DND-41 (cell line): Measurements from ENCODE around the gene GNAT2.

Experiments
- ATAC-seq: fragments of 200-7000 bp; cut with Tn5 transposase; 3 replicates; pipeline ENCODE4 v1.9.1; 2021; ENCODE audit warnings: low read depth; ENCODE audit not compliant: insufficient read depth
- DNase-seq: peaks from one replicate; pipeline ENCODE4 v3.0.0-alpha.2; 2020
- H2AFZ ChIP-seq: 2 replicates; pipeline ENCODE4 v1.6.0; 2012; ENCODE audit warnings: low read depth, low read length
- H3K27ac ChIP-seq: 2 replicates; pipeline ENCODE4 v1.5.1; 2012; ENCODE audit warnings: low read length, inconsistent platforms
- H3K27me3 ChIP-seq: fragments of 200-600 bp; sonication (generic); 2 replicates; pipeline ENCODE4 v1.6.0; 2012; ENCODE audit warnings: low read length, mild to moderate bottlenecking, inconsistent platforms; ENCODE audit not compliant: insufficient read depth, poor library complexity
- H3K36me3 ChIP-seq: 2 replicates; pipeline ENCODE4 v1.5.1; 2012; ENCODE audit warnings: low read length, inconsistent platforms; ENCODE audit not compliant: insufficient read depth
- H3K4me1 ChIP-seq: 2 replicates; pipeline ENCODE4 v1.5.1; 2012; ENCODE audit warnings: mild to moderate bottlenecking, low read length; ENCODE audit not compliant: insufficient read depth
- H3K4me2 ChIP-seq: 2 replicates; pipeline ENCODE4 v1.6.0; 2012; ENCODE audit warnings: mild to moderate bottlenecking, moderate library complexity, low read length, inconsistent platforms; ENCODE audit not compliant: insufficient read depth
- H3K4me3 ChIP-seq, 2 experiments: fragments of 200-600 bp in 1 of 2; shearing (Covaris generic) in 1 of 2; 2 replicates each; pipeline ENCODE4 v1.5.1; 2012 to 2016; ENCODE audit warnings: inconsistent platforms in 2 of 2, low read length in 2 of 2, mild to moderate bottlenecking in 2 of 2, low read depth in 1 of 2, moderate library complexity in 1 of 2
- H3K79me2 ChIP-seq: 2 replicates; pipeline ENCODE4 v1.6.0; 2012; ENCODE audit warnings: low read length, inconsistent platforms; ENCODE audit not compliant: insufficient read depth
- H3K9ac ChIP-seq: 2 replicates; pipeline ENCODE4 v1.6.0; 2012; ENCODE audit warnings: low read depth, mild to moderate bottlenecking, inconsistent platforms, low read length, moderate library complexity
- H3K9me3 ChIP-seq: 2 replicates; pipeline ENCODE4 v1.5.1; 2012; ENCODE audit warnings: low read length, moderate library complexity, mild to moderate bottlenecking, inconsistent platforms; ENCODE audit not compliant: insufficient read depth, severe bottlenecking
- H4K20me1 ChIP-seq: 2 replicates; pipeline ENCODE4 v1.6.0; 2012; ENCODE audit warnings: low read length; ENCODE audit not compliant: insufficient read depth
- EZH2 ChIP-seq: IDR thresholded peaks from 3 replicates; pipeline ENCODE4 v1.6.1; 2012; ENCODE audit warnings: borderline replicate concordance, low read depth, mild to moderate bottlenecking, moderate library complexity, low read length, inconsistent platforms; ENCODE audit not compliant: severe bottlenecking
- TF ChIP-seq, protein P1 (sequence below): IDR thresholded peaks from 2 replicates; pipeline ENCODE4 v1.5.1; 2012; ENCODE audit warnings: borderline replicate concordance, low read length, moderate library complexity, mild to moderate bottlenecking; ENCODE audit not compliant: poor library complexity, severe bottlenecking; ENCODE audit errors: extremely low read depth

GNAT2 gene

GRCh38 chr1:109657395-109657794 is 38.0 kb upstream of the GNAT2 start:
- Histone ChIP-seq H3K9me3 (no peaks in the 10 kb centered on the region), H3K4me1 (no peaks in the 10 kb centered on the region), H4K20me1 (no peaks in the 10 kb centered on the region), H3K36me3 (no peaks in the 10 kb centered on the region), H3K27ac (no peak overlapping the region), H2AFZ (no peak overlapping the region), H3K4me3 (no peak overlapping the region), H3K79me2 (no peaks in the 10 kb centered on the region), H3K9ac (no peak overlapping the region), H3K27me3 (peaks cover 4% of the 10 kb centered on the region), H3K4me2 (no peak overlapping the region)
- TF ChIP-seq, protein P1, sequence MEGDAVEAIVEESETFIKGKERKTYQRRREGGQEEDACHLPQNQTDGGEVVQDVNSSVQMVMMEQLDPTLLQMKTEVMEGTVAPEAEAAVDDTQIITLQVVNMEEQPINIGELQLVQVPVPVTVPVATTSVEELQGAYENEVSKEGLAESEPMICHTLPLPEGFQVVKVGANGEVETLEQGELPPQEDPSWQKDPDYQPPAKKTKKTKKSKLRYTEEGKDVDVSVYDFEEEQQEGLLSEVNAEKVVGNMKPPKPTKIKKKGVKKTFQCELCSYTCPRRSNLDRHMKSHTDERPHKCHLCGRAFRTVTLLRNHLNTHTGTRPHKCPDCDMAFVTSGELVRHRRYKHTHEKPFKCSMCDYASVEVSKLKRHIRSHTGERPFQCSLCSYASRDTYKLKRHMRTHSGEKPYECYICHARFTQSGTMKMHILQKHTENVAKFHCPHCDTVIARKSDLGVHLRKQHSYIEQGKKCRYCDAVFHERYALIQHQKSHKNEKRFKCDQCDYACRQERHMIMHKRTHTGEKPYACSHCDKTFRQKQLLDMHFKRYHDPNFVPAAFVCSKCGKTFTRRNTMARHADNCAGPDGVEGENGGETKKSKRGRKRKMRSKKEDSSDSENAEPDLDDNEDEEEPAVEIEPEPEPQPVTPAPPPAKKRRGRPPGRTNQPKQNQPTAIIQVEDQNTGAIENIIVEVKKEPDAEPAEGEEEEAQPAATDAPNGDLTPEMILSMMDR = no peak
- no peak for TF ChIP-seq EZH2
- ATAC-seq (no peak), DNase-seq (no peak)

DNA sequence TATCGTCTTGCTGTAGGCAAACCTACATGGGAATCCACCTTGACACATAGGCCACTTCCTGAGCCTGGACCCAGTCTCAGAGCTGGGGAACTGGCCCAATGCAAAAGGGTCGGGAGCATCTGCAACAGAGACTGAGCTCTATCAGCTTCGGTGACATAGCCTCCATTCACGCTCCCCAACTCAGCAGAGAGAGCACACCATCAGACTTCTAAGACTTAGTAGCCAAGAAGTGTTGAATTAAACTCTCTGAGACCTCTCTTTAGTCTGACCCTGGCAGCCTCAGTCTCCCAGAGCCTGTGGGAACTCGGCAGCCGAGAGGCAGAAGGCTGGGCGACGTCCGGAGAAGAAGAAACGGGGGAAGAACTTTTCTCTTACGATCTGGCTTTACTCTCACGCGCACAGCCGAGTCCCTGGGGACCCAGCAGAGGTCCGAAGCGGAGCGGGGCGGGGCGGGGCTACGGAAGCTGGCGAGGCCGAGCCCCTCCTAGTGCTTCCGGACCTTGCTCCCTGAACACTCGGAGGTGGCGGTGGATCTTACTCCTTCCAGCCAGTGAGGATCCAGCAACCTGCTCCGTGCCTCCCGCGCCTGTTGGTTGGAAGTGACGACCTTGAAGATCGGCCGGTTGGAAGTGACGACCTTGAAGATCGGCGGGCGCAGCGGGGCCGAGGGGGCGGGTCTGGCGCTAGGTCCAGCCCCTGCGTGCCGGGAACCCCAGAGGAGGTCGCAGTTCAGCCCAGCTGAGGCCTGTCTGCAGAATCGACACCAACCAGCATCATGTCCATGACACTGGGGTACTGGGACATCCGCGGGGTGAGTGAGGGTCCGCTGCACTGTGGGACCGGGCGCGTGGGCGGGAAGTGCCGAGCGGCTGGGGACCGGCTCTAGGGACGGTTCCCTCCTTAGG is 36.5 kb upstream of the GNAT2 start, which contains the start of gene GSTM4:
GSTM4 (plus strand) TSS at position 485 of the 905 bp plus-strand sequence; CDS start at position 776, 291 bp downstream.
- H4K20me1 ChIP-seq = no peaks in the 10 kb centered on the region
- peaks cover 4% of the 10 kb centered on the region for H3K27me3 ChIP-seq
- DNase-seq (no peak), ATAC-seq (no peak)
- TF ChIP-seq EZH2 = no peak
- TF ChIP-seq, protein P1 = no peak
- no peaks in the 10 kb centered on the region for H3K79me2 ChIP-seq
- no peak within 1 kb of the TSS for H2AFZ ChIP-seq
- no peak within 1 kb of the TSS for H3K4me3 ChIP-seq
- H3K9ac ChIP-seq = no peak within 1 kb of the TSS
- H3K4me2 ChIP-seq = no peak within 1 kb of the TSS
- no peaks in the 10 kb centered on the region for H3K4me1 ChIP-seq
- no peak within 1 kb of the TSS for H3K27ac ChIP-seq
- H3K9me3 ChIP-seq = no peaks in the 10 kb centered on the region
- no peaks in the 10 kb centered on the region for H3K36me3 ChIP-seq

DNA sequence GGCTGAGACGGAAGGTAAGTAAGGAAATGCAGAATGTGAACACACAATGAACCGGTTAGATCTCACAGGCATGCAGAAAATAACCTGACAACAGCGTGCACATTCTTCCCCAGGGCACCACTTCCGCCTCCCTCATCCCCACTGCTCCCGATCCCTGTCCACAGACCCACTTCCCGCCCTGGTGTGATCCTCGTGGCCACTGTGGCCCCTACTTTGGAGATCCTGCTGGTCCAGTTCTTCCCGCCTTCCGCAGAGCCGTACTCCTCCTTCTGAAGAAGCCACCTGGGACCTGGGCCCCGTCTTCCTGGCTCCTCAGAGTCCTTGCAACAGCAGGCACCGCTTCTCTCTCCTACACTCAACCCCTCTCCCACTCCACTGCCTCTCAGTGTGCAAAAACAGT is 35.1 kb upstream of the GNAT2 start:
- TF ChIP-seq, protein P1 = no peak
- no peak for TF ChIP-seq EZH2
- H3K79me2 ChIP-seq = no peaks in the 10 kb centered on the region
- H3K4me3 ChIP-seq = no peak overlapping the region
- H3K27ac ChIP-seq = no peak overlapping the region
- no peak overlapping the region for H2AFZ ChIP-seq
- no peak overlapping the region for H3K4me2 ChIP-seq
- peaks cover 4% of the 10 kb centered on the region for H3K27me3 ChIP-seq
- H3K36me3 ChIP-seq = no peaks in the 10 kb centered on the region
- H3K9me3 ChIP-seq = no peaks in the 10 kb centered on the region
- no peaks in the 10 kb centered on the region for H4K20me1 ChIP-seq
- H3K4me1 ChIP-seq = no peaks in the 10 kb centered on the region
- H3K9ac ChIP-seq = no peak overlapping the region
- no peak for ATAC-seq
- DNase-seq = no peak
